A549 treated with CpdA at 1 μM for 4 hours (cell line): ENCODE results near the gene TBX19. TPM values are rescaled to one million over a fixed set of nuclear protein-coding genes. Genes with fewer than 3 reads are reported as not detected.

Experiments
- total RNA-seq: library from RNA; stranded (reverse); fragments of 200-300 nt; extraction: Qiagen RNA extraction; gene quantifications from 5 replicates; pipeline ENCODE4 v1.2.3, GENCODE V29; 2022; ENCODE audit warnings: low read depth

TBX19 gene
- total RNA-seq, result 0.49 to 0.96 TPM (median 0.87 TPM) in 5 replicates

GRCh38 chr1:168280296-168280927 is at the start of gene TBX19:
TBX19 (plus strand) TSS chr1:168280877; CDS start chr1:168281091, 214 bp downstream.

Other genes starting within 250 kb of the TBX19 start
- 8.5 to 16.3 TPM (median 13.7 TPM) in 5 replicates for gene GPR161, start 143.9 kb upstream of the TBX19 start, total RNA-seq
- 32.5 to 38.2 TPM (median 33.3 TPM) in 5 replicates for gene TIPRL, start 101.9 kb upstream of the TBX19 start, total RNA-seq
- gene SFT2D2, start 54.9 kb upstream of the TBX19 start, total RNA-seq, result 12.2 to 20.5 TPM (median 14.6 TPM) in 5 replicates